Neural cell (in vitro differentiated cells): ENCODE results near the gene NTPCR. TPM values are rescaled to one million over a fixed set of nuclear protein-coding genes. Genes with fewer than 3 reads are reported as not detected.

Experiments used
- H2AFZ ChIP-seq: fragments of 200-600, 300-800 bp; sonication (generic), shearing (Covaris generic); 2 replicates; pipeline ENCODE4 v1.6.0; 2014; ENCODE audit warnings: low read depth, mild to moderate bottlenecking, antibody characterized with exemption, low read length, moderate library complexity
- H3F3A ChIP-seq: fragments of 200-600 bp; shearing (Covaris generic); 2 replicates; pipeline ENCODE4 v1.6.1; 2016; ENCODE audit warnings: mild to moderate bottlenecking, moderate library complexity, mixed read lengths, antibody characterized with exemption, low read length; ENCODE audit not compliant: insufficient read depth, poor library complexity, severe bottlenecking
- H3K27ac ChIP-seq: fragments of 200-600, 300-800 bp; sonication (generic), shearing (Covaris generic); 2 replicates; pipeline ENCODE4 v1.5.1; 2014; ENCODE audit warnings: mild to moderate bottlenecking, low read length, moderate library complexity
- H3K27me3 ChIP-seq: fragments of 300-800, 200-600 bp; sonication (generic), shearing (Covaris generic); 2 replicates; pipeline ENCODE4 v1.6.0; 2014; ENCODE audit warnings: mild to moderate bottlenecking, low read depth, low read length, moderate library complexity; ENCODE audit not compliant: insufficient read depth
- H3K36me3 ChIP-seq: fragments of 300-800, 200-600 bp; sonication (generic), shearing (Covaris generic); 2 replicates; pipeline ENCODE4 v1.5.1; 2014; ENCODE audit warnings: mild to moderate bottlenecking, antibody characterized with exemption, low read length, moderate library complexity; ENCODE audit not compliant: insufficient read depth
- H3K4me2 ChIP-seq: fragments of 300-800, 200-600 bp; sonication (generic), shearing (Covaris generic); 2 replicates; pipeline ENCODE4 v1.6.0; 2014; ENCODE audit warnings: mild to moderate bottlenecking, low read length
- H3K4me3 ChIP-seq: fragments of 300-800, 200-600 bp; sonication (generic), shearing (Covaris generic); 2 replicates; pipeline ENCODE4 v1.5.1; 2014; ENCODE audit warnings: mild to moderate bottlenecking, low read length, moderate library complexity
- H3K79me2 ChIP-seq: fragments of 200-600 bp; shearing (Covaris generic); replicated peaks from 2 replicates; pipeline ENCODE4 v1.6.0; 2014; ENCODE audit warnings: mild to moderate bottlenecking, low read length, moderate library complexity; ENCODE audit not compliant: insufficient read depth
- H3K9ac ChIP-seq: fragments of 300-800, 200-600 bp; sonication (generic), shearing (Covaris generic); 2 replicates; pipeline ENCODE4 v1.6.1; 2016; ENCODE audit warnings: mild to moderate bottlenecking, low read length, mixed read lengths
- H3K9me2 ChIP-seq: fragments of 200-600 bp; shearing (Covaris generic); 2 replicates; pipeline ENCODE4 v1.6.1; 2016; ENCODE audit warnings: mild to moderate bottlenecking, low read length, mixed read lengths; ENCODE audit not compliant: insufficient read depth
- H3K9me3 ChIP-seq: fragments of 200-600, 300-800 bp; sonication (generic), shearing (Covaris generic); 2 replicates; pipeline ENCODE4 v1.6.1; 2016; ENCODE audit warnings: mild to moderate bottlenecking, mixed run types, low read length, moderate library complexity, mixed read lengths
- H4K20me1 ChIP-seq: fragments of 200-600 bp; shearing (Covaris generic); 2 replicates; pipeline ENCODE4 v1.6.1; 2016; ENCODE audit warnings: mild to moderate bottlenecking, mixed run types; ENCODE audit not compliant: insufficient read depth
- EP300 ChIP-seq: fragments of 450-650 bp; conservative IDR thresholded peaks from 2 replicates; pipeline ENCODE4 v1.6.1; 2014; ENCODE audit warnings: antibody characterized with exemption, mild to moderate bottlenecking, moderate library complexity; ENCODE audit not compliant: poor library complexity, severe bottlenecking
- EZH2 ChIP-seq: fragments of 200-600, 300-800 bp; shearing (Covaris generic), sonication (generic); IDR thresholded peaks from 2 replicates; pipeline ENCODE4 v1.6.1; 2014; ENCODE audit warnings: antibody characterized with exemption, low read length, borderline replicate concordance, mild to moderate bottlenecking; ENCODE audit not compliant: insufficient read depth, poor library complexity, severe bottlenecking
- MXI1 ChIP-seq: fragments of 450-650 bp; conservative IDR thresholded peaks from 2 replicates; pipeline ENCODE4 v1.6.1; 2014; ENCODE audit warnings: antibody characterized with exemption, mild to moderate bottlenecking; ENCODE audit not compliant: poor library complexity, severe bottlenecking
- POLR2AphosphoS5 ChIP-seq: IDR thresholded peaks from 2 replicates; pipeline ENCODE4 v1.6.1; 2012
- RAD21 ChIP-seq: fragments of 450-650 bp; conservative IDR thresholded peaks from 2 replicates; pipeline ENCODE4 v1.6.1; 2014; ENCODE audit warnings: antibody characterized with exemption, mild to moderate bottlenecking, moderate library complexity
- SMC3 ChIP-seq: fragments of 450-650 bp; conservative IDR thresholded peaks from 2 replicates; pipeline ENCODE4 v1.6.1; 2014; ENCODE audit warnings: antibody characterized with exemption, mild to moderate bottlenecking, moderate library complexity; ENCODE audit not compliant: poor library complexity
- TAF1 ChIP-seq: IDR thresholded peaks from 2 replicates; pipeline ENCODE4 v1.6.1; 2012; ENCODE audit warnings: low read depth
- polyA plus RNA-seq: library from polyadenylated mRNA; depleted of rRNA; stranded (reverse); fragments of >200 nt; gene quantifications from 2 replicates; pipeline ENCODE4 v1.2.3, GENCODE V29; 2014
- TF ChIP-seq, protein P1 (sequence below): fragments of 450-650 bp; IDR thresholded peaks from 2 replicates; pipeline ENCODE4 v1.5.1; 2014; ENCODE audit warnings: antibody characterized with exemption, mild to moderate bottlenecking, moderate library complexity; ENCODE audit not compliant: poor library complexity, severe bottlenecking
- TF ChIP-seq, protein P2 (sequence below): IDR thresholded peaks from 2 replicates; pipeline ENCODE4 v1.6.1; 2012; ENCODE audit warnings: borderline replicate concordance

NTPCR gene
- polyA plus RNA-seq, 1 donor from 2014 or later = 36.7 TPM

DNA sequence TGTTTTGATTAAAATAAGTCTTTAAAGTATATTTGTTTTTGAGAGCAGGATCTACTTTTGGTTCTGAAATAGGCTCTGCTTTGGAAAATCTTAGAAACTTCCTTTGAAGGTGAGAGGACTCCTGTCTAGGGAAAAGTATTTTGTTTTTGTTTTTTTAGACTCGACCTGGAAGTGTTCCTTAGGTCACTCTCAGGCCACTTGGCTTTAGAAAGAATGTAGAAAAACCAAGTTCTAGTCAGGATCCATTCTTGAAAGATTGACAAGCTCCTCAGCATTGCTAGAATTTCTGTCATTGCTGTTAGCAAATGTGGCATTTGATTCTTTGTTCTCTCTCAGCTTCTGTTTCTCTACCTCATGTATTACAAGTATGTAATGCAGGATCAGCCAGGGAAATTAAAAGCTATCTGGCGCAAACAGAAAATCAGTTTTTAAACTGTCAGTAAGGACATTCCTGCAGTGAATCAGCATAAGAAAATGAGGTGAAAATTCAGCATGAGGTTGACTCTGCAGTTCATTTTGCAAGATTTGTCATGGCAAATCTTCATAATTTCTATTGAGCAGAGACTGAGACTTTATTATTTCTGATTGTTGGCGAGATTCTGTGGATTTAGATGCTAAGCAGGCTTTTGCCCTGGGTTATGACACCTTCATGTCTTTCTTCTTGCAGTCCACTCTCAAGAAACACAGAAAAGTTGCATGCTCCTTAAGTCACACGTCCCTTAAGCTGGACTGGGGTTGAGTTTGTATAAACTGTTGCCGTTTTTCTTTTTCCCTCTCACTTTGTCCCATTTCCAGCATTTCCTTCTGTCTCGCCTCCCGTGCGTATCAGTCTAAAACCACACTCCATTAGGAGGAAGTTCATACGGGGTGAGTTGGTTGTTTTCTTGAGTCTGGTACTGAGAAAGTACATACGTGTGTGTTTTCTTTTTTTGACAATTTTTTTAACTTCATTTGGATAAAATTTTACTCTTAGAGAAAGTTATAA lies 12.6 kb downstream of the NTPCR start:
- Histone ChIP-seq H2AFZ (no peak overlapping the region), H3K4me2 (no peak overlapping the region), H3K9me2 (no peaks in the 10 kb centered on the region), H3K27ac (peak overlapping the region; percentile 17), H3K27me3 (no peaks in the 10 kb centered on the region), H3K4me3 (peak overlapping the region; percentile 3), H4K20me1 (no peaks in the 10 kb centered on the region), H3F3A (no peaks in the 10 kb centered on the region), H3K79me2 (no peaks in the 10 kb centered on the region), H3K9ac (peak overlapping the region; percentile 2), H3K36me3 (peaks cover 7% of the 10 kb centered on the region), H3K9me3 (no peaks in the 10 kb centered on the region)
- no peak for TF ChIP-seq SMC3
- TF ChIP-seq, protein P1, sequence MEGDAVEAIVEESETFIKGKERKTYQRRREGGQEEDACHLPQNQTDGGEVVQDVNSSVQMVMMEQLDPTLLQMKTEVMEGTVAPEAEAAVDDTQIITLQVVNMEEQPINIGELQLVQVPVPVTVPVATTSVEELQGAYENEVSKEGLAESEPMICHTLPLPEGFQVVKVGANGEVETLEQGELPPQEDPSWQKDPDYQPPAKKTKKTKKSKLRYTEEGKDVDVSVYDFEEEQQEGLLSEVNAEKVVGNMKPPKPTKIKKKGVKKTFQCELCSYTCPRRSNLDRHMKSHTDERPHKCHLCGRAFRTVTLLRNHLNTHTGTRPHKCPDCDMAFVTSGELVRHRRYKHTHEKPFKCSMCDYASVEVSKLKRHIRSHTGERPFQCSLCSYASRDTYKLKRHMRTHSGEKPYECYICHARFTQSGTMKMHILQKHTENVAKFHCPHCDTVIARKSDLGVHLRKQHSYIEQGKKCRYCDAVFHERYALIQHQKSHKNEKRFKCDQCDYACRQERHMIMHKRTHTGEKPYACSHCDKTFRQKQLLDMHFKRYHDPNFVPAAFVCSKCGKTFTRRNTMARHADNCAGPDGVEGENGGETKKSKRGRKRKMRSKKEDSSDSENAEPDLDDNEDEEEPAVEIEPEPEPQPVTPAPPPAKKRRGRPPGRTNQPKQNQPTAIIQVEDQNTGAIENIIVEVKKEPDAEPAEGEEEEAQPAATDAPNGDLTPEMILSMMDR = no peak
- no peak for TF ChIP-seq EZH2
- no peak for TF ChIP-seq TAF1
- no peak for TF ChIP-seq POLR2AphosphoS5
- TF ChIP-seq RAD21 = no peak
- TF ChIP-seq MXI1 = no peak
- TF ChIP-seq, protein P2, sequence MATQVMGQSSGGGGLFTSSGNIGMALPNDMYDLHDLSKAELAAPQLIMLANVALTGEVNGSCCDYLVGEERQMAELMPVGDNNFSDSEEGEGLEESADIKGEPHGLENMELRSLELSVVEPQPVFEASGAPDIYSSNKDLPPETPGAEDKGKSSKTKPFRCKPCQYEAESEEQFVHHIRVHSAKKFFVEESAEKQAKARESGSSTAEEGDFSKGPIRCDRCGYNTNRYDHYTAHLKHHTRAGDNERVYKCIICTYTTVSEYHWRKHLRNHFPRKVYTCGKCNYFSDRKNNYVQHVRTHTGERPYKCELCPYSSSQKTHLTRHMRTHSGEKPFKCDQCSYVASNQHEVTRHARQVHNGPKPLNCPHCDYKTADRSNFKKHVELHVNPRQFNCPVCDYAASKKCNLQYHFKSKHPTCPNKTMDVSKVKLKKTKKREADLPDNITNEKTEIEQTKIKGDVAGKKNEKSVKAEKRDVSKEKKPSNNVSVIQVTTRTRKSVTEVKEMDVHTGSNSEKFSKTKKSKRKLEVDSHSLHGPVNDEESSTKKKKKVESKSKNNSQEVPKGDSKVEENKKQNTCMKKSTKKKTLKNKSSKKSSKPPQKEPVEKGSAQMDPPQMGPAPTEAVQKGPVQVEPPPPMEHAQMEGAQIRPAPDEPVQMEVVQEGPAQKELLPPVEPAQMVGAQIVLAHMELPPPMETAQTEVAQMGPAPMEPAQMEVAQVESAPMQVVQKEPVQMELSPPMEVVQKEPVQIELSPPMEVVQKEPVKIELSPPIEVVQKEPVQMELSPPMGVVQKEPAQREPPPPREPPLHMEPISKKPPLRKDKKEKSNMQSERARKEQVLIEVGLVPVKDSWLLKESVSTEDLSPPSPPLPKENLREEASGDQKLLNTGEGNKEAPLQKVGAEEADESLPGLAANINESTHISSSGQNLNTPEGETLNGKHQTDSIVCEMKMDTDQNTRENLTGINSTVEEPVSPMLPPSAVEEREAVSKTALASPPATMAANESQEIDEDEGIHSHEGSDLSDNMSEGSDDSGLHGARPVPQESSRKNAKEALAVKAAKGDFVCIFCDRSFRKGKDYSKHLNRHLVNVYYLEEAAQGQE = no peak
- no peak for TF ChIP-seq EP300

GRCh38 chr1:232964601-232965000 lies 14.2 kb downstream of the NTPCR start:
- no peak overlapping the region for H3K27ac ChIP-seq
- H3K9ac ChIP-seq = no peak overlapping the region
- no peaks in the 10 kb centered on the region for H3K36me3 ChIP-seq
- no peaks in the 10 kb centered on the region for H3K9me3 ChIP-seq
- H3K4me3 ChIP-seq = no peak overlapping the region
- no peaks in the 10 kb centered on the region for H3K27me3 ChIP-seq
- H2AFZ ChIP-seq = no peak overlapping the region
- no peaks in the 10 kb centered on the region for H4K20me1 ChIP-seq
- H3K4me2 ChIP-seq = no peak overlapping the region
- no peaks in the 10 kb centered on the region for H3F3A ChIP-seq
- TF ChIP-seq, protein P1 = no peak
- no peak for TF ChIP-seq SMC3
- TF ChIP-seq, protein P2 = no peak
- no peak for TF ChIP-seq TAF1
- TF ChIP-seq EZH2 = no peak
- no peak for TF ChIP-seq RAD21
- no peaks in the 10 kb centered on the region for H3K79me2 ChIP-seq
- no peaks in the 10 kb centered on the region for H3K9me2 ChIP-seq
